GM19372 (cell line): ENCODE results near the gene HOXB3.

Source experiments
- ATAC-seq: cut with Tn5 transposase; IDR thresholded peaks from one replicate; pipeline ENCODE4 v1.9.1; 2021; ENCODE audit warnings: mild to moderate bottlenecking, low read depth, moderate library complexity; ENCODE audit not compliant: unreplicated experiment

The HOXB3 gene

DNA sequence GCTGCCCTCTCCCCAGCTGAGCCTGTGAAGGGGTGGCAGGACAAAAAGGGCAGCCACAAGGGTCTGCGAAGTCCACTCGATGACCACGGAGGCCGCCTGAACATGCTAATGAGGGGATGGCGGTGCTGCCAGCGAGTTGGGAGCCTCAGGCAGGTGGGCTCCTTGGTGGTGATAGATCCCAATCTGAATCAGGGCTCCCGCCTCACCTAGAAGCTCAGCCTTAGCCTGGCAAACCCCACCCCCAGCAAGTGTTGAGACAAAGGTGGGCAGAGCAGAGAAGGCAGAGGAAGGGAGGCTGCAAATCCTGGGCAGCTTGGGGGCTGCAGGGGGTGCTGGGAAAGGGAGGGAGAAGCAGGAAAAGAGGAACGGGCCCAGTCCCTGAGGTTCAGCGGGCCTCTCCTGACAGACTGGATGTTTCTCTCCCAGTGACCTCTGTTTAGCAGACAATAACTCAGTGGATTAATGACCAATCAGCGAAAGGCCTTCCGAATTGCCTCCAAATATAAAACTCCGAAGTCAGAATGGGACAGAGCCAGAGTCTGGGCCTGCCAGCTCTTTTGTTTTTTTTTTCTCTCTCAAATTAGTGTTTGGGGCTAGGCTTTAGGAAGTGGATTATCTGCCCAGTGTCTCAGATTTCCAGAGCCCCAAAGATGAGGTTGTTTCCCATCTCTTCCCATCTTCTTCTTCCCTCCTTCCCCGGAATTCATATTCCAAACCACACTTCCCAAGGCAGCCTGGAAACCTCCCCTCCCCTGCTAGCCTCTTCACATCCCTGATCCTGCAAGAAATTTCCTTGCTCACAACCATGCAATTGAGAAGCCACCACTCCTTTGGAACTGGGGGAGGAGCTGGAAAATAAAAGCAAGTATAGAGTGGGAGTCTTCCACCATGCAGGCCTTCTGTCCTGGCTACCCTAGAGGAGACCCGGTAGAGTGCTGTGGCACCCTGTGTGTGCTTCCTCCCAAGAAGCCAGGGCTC is 29.9 kb downstream of the HOXB3 start:
- no peak for ATAC-seq

DNA sequence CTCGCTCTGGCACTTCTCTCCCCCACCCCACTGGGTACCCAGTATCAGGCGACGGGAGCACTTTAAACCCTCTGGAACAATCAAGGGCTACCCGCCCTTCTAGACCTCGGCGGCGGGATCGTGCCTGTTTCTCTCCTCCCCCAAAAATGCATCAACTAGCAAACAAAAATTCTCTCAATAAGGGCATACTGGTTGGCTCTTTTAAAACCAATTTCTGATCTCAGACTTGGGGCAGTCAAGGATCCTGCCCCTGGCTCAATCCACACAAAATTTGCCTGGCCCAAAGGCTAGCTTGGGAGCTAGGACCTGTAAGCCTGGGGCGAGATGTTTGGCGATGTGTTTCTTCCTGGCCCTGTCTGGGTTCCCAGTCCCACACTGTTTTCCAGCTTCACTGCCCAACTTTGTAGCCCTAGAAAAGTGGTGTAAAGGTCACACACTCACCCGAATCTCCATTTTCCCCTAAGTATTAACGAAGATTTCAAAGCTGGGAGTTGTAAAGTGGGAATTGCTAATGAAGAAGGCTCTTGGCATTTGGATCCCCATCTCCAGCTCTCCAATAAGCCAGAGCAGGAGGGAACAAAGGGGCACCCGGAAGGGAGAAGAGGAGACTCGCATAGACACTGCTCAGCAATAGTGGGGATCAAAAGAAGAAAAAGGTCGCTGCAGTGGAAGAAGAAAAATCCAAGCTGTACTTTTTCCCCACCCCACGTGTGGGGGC is 30.8 kb downstream of the HOXB3 start:
- no peak for ATAC-seq

DNA sequence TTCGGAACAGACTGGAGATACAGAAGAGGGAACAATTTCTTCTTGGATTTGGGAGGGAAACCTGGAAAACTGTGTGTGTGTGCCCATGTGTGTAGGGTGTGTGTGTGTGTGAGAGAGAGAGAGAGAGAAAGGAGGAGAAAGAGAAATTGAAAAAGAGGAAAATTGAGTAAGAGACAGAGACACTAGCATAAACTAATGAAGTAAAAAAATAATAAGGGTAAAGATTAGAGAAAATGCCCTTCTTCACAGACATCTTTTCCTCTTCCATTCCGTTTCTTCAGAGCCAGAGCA is 31.3 kb downstream of the HOXB3 start:
- no peak for ATAC-seq

DNA sequence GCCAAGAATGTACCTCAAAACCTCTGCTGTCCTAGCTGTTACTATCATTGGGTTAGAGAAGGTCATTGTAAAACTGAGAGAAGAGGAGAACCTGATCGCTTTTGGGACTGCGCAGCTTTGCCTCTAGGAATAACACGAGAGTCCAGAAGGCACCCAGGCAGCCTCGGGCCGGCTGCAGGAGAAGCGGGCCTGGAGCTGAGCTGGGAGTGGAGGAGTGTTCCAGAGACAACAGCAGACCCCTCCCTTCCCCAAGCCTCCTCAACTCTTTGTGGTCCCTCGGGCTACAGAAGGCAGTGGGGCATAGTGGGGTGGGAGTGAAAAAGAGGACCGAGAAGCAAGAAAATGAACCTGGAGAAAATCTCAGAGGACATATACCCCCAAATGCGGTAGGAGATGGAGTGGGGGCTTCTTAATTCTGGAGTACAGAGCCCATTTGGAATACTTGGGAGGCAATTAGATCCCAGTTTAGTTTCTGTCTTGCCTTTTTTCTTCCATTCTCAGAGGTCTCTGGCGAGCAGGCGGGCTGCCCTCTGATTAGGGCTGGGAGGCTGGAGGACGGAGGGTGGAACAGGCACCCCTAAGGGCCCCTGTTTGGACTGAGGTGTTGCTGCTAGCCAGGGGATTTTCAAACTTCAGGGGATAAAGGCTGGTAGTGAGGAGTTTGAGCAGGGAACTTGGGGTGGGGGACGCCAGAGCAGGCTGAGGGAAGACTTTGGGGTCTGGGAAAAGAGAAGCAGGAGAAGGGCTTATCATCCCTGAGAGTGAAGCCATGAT is 31.8 kb downstream of the HOXB3 start:
- ATAC-seq: no peak

DNA sequence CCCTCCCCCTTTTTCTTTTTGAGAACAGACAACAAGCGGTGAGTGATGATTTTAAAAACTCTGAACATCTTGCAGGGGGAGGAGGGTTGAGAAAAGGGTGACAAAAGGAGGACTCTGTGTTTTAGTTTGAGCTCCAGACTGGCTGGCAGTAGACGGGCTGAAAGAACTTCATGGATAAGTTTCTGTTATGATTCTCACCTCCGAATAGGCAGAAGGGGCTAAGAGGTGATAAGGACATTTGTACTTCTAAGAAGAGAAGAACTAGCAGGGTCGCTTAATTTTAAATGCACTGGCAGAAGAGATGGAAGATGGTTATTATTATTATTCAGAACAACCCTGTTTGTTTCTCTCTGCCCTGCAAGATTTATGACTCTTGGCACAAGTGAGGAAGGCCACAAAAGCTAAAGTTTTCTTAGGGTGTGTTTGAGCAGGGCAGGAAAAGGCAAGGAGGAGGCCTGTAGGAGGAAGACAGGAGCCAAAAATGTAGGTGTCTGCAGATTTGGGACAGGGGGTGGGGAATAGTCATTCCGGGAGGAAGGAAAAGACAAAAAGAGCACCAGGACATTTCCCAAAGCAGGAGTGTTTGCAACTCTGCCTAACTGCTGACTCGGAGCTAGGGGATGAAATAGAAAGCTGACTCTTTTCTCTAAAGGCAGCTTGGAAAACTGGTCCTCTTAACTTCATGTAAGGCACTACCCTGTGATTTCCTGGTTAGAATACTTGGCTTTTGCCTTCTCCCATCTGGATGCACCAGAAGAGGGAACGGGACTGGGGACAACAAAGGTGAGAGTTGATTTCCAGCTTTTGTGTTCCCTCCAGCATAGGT is 33.3 kb downstream of the HOXB3 start:
- no peak for ATAC-seq

DNA sequence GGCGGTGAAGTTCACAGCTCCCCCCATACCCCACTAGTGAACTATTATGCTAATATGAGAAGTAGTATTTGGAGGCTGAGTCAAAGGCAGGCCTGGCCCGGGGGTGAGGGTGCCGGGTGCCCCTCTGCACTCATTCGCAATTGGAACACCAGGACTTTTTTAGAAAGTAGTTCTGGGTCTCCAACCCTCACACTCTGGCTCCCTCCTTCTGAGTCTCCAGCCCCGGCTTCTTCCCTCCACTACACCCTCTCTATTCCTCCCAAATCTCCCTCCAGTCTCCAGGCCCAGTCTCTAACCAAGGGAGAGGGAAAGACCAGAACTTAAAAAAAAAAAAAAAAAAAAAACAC is 33.8 kb downstream of the HOXB3 start:
- no peak for ATAC-seq

DNA sequence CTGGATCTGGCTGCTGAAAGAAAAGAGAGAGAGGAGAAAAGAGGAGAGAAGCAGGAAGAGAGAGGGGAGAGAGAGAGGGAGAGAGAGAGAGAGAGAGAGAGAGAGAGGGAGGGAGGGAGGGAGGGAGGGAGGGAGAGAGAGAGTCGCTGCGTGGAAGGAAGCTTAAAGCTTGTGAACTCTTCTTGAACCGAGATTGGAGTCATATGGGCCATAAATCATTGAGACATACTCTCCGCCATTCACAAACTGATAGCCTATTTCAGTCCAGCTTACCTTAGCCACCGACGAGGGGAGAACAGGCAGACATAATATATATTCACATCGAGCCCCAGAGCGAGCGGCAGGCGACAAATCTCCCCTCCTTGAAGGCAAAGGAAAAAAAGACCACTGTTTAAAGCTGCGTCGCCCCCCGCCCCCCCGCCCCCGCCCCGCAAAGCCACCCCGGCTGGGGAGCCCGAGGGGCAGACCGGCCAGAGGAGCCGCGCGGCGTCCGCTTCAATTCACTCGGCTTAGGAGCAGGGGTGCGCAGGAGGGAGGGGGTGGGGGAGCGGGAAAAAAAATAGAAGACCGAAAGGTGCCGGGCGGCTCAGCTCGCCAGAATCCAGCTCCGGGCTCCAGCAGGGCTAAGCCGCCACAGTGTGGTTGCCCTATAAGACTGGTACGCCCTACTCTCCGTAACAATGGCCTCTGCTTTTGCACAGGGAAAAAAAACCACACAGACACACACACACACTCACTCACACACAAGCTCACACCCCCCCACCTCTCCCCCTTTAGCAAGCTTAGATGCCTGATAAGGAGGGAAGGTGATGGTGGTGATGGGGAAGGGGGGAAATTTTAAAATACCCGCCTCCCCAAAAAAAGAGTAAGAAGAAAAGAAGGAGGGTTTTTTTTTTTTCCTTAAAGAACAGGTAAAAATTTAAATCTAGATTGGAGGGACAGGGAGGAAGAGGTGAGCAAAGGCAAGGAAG is 34.5 kb downstream of the HOXB3 start:
- ATAC-seq: no peak

DNA sequence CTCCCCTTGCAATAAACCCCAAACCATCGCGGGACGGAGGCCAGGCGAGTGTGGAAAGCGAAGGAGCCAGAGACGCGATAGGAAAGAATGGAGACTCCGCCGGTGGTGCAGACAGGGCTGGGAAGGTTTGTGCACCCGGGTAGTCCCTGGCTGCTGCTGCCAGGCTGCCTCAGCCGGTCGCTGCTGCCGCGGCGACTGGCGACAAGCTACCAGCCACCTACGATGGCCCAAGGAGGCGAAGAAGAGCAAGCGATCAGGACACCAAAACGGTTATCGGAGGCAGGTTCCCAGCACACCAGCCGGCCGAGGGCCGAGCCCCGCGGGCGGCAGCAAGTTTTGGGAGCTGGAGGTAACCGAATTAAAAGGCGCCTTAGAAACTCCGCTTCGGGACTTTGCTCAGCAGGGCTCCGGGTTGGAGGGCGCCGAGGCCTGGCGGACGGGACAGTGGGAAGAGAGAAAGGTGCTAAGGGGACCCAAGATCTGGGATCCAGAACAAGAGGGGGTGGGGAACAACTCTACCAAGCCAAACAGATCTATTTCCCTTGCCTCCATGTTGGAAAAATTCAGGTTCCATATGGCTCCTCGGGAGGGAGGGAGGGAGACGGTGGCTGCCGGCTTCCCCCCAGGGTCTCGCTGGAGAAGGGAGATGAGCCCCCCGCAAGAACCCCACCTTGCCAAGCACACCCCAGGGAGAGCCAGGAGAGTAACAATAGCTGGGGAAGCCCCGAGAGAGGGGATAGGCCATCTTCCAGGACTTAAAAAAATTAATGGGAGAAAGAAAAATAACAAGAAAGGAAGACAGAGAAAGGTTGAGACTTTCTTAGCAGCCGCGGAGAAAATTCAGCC is 35.4 kb downstream of the HOXB3 start:
- ATAC-seq: no peak

DNA sequence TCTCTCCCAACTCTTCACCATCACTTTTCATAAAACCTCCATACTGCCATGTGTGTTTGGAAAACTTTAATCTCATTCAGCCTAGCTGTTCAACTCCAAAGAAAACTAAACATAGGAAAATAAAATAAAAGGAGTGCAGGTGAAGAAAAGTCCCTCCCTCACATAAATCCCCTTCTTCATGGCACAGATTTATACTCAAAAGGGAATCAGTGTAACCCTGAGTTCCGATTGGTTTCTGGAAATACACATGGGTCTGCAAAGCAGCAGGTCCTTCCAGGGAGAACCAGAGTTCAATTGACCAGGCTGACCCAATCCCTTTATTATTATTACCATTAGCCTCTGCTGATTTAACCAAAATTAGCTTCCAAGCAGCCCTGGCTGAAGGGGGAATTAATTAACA is 36.2 kb downstream of the HOXB3 start:
- no peak for ATAC-seq

DNA sequence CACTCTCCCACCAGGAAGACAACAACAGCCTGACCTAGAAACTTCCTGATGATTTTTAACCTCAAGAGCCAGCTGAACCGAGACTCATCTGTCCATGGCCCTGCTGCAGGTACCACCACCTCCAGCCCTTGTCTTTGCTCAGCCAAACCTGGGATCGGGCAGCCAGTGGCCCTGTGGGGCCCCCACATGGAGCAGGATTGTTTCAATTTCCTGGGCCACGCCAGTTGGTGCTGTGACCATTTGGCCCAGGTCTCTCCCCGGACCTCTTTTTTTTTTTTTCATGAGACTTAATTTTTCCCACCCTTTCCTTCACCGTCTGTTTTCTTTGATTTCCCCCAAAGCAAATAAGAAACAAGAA is 36.9 kb downstream of the HOXB3 start:
- ATAC-seq: no peak

DNA sequence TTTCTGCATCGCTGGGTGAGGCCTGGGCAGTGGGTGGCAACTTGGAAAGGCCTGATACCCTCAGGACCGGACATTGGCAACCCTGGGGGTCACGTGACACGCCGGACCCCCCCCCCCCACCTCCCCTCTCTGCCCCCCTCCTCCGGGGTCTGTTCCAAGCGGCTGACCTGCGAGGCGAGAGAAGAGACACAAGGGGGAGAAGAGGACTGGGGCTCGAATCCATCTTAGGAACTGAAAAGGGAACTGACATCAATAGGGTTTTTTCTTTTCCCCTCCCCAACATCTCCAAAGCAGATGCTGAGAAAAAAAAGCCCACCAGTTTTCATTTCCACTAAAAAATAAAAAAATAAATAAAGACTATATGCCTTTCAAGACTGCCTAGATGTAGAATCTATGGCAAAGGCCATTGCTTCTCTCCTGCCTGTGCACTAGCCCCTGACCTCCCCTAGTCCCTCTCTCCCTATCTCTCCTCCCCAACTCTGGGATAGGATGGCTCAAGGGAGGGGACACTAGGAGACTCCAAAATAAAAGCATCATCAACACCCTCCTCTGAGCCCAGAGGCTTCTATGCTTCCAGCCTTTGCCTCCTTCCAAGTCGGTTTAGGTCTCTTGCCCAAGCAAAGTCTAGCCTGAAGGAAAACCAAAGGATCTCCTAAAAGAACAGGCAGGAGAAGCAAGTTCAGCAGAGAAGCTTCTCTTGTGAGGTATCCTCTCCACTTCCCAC is 37.4 kb downstream of the HOXB3 start:
- ATAC-seq: no peak

DNA sequence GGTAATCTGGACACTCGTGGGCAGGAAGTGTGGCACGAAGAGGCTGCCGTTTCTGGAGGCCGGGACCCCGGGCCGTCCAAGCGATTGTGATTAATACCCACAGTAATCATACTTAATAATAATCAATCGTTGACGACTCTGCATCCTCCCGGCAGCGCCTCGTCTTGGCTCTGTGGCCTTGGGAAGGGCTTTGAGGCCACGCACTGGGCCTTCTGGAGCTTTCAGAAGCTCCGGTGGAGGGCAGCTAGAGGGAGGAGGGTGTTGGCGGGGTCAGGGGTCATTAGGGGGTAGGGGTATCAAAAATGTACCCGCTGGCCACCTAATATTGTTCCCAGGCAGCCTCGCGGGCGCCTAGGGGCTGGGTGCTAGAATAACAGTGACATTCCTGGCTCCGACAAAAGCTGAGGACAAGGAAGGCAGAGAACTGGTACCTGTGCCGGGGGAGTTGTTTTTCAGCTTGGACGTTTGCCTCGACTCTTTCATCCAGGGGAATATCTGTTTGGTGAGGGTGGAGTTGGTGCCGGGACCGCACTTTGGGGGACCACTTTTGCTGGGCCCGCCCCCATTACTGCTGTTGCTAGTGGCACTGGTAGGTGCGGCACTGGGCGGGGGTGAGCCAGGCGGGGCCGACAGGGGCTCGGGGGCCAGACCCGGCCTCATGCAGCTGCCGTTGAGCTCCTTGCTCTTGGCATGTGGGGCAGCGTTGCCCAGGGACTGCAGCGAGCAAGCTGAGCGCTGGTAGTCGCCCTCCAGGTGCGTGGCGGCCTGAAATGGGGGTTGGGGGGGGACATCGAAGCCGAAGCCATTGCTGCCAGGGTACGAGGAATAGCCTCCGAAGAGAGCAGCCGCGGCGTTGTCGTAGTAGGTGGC is 38.2 kb downstream of the HOXB3 start:
- ATAC-seq: no peak

DNA sequence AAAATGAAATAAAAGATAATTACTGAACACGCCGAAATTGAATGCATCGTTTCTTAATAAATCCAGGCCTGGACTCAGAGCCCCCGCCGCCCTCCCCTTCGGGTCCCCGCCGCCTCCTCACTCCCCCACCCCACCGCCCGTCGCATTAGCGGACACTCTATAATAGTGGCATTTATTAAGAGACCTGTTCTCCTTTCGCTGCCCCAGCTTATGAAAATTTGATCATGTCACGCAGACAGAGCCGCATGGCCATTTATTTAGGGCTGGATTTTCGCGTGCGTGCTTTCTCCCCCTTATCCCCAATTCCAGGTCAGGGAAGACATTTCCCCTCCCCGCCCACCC is 38.9 kb downstream of the HOXB3 start:
- ATAC-seq: no peak

DNA sequence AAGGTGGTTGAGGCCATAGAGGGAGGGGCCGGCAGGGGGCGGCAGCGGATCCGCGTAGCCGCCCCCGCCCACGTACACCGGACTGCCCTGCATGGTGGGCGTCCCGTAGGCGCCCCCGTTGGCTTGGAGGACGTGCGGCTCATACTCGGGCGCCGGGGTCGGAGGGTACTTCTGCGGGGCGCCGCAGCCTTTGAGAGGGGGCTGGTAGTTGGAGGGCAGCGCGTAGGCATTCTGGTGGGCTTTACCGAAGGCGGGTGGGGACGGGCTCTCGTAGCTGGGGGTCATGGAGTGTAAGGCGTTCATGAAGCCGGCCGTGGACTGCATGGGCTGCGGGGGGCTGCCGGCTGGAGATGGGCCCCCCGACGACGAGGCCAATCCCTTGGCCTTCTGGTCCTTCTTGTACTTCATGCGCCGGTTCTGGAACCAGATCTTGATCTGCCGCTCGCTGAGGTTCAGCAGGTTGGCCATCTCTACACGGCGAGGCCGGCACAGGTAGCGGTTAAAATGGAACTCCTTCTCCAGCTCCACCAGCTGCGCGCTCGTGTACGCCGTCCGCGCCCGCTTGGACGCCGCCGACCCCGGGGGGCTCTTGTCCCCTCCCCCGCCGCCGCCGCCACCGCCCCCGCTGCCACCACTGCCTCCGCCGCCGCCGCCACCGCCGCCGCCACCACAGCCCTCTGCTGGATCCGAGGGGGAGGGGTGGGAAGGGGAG is 39.4 kb downstream of the HOXB3 start:
- no peak for ATAC-seq

DNA sequence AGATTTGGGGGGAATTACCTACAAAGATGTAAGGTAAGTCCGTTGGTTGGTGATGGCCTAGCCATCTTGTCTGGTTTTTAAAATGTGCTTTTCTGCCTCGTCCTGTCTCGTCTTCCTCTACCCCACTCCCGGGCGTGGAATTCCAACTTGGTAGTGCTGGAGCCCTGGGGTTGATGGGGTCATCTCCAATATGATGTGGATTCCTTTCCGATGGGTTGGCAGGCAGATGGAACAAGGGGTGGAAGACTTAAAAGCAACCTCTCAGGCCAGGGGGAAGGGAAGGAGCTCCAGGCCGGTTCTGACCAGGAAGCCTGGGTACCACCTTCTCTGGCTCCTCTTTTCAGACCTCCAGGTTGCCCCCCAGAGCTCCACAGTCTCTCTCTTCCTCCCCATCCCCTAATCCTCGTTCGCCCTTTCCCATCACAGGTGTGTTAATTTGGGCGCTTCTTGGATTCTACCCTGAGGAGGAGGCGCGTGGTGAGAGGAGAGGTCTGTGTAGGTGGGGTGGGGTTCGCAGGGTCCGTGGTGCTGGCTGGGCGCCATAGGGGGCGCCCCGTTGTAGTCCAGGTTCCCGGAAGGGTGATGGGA is 40.0 kb downstream of the HOXB3 start:
- no peak for ATAC-seq

DNA sequence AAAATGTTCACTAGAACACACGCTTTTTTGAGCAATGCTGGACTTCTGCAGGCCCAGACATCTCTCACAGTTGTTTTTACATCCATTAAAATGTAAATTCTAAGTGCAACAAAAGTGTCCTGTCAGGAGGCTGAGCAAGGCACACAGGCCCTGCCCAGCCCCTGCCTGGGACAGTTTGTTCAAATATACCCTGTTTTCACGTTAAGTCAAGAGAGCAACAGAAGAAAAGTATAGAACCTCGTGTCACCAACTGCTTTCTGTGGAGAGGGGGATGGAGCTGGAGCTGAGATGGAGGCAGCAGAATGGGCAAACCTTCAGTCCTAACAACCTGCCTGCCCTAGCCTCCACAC is 40.8 kb downstream of the HOXB3 start:
- no peak for ATAC-seq
